B cell (primary cell): Measurements from ENCODE around the gene ZDHHC24. TPM values are rescaled to one million over a fixed set of nuclear protein-coding genes. Genes with fewer than 3 reads are reported as not detected.

Source experiments
- ATAC-seq: fragments of 200-7000 bp; cut with Tn5 transposase; one replicate; pipeline ENCODE4 v1.10.0; 2021; ENCODE audit warnings: low read depth, mild to moderate bottlenecking, moderate number of reproducible peaks, moderate library complexity
- CTCF ChIA-PET: fragments of 350-600 bp; sonication (Branson Sonifier 250); formaldehyde crosslinking; loops from one replicate; lab custom pipeline; 2021; ENCODE audit warnings: antibody characterized with exemption, inconsistent platforms; lab: Charles Lee
- POLR2A ChIA-PET: fragments of 350-600 bp; sonication (Branson Sonifier 250); formaldehyde crosslinking; loops from one replicate; lab custom pipeline; 2021; ENCODE audit warnings: antibody characterized with exemption; lab: Charles Lee
- DNase-seq: peaks from one replicate; pipeline ENCODE4 v3.0.0; 2013
- H2AFZ ChIP-seq: 2 replicates; pipeline ENCODE4 v1.6.1; 2012; ENCODE audit warnings: mild to moderate bottlenecking, low read depth, low read length; ENCODE audit not compliant: insufficient read depth, poor library complexity, severe bottlenecking
- H3K27ac ChIP-seq, 2 donors: 1 replicate in 1 of 2; 2 replicates in 1 of 2; pipeline ENCODE4 v1.5.1; 2012 to 2013; ENCODE audit warnings: low read length in 2 of 2, mild to moderate bottlenecking in 2 of 2, moderate library complexity in 1 of 2
- H3K27me3 ChIP-seq, 4 experiments: fragments of 200-600 bp in 1 of 4; sonication (generic) in 1 of 4; replicated peaks in 1 of 4; 1 replicate in 2 of 4; 2 replicates in 2 of 4; pipeline versions ENCODE4 v1.6.1 to v1.7.0; 2013 to 2016; ENCODE audit warnings: low read length in 3 of 4, mild to moderate bottlenecking in 2 of 4, mixed read lengths in 1 of 4, moderate library complexity in 1 of 4; ENCODE audit not compliant: insufficient read depth in 4 of 4, control insufficient read depth in 3 of 4; ENCODE audit errors: control extremely low read depth in 1 of 4
- H3K36me3 ChIP-seq, 2 experiments: replicated peaks in 1 of 2; 1 replicate in 1 of 2; 2 replicates in 1 of 2; pipeline versions ENCODE4 v1.6.1 to v1.7.1; 2013; ENCODE audit warnings: low read length in 1 of 2; ENCODE audit not compliant: insufficient read depth in 2 of 2, control insufficient read depth in 1 of 2; ENCODE audit errors: control extremely low read depth in 1 of 2, extremely low read depth in 1 of 2
- H3K4me1 ChIP-seq, 2 donors: fragments of 200-600 bp in 1 of 2; sonication (generic) in 1 of 2; 1 replicate in 1 of 2; 2 replicates in 1 of 2; pipeline versions ENCODE4 v1.5.1 to v1.6.1; 2013 to 2017; ENCODE audit warnings: low read length in 2 of 2; ENCODE audit not compliant: control insufficient read depth in 2 of 2, insufficient read depth in 2 of 2
- H3K4me2 ChIP-seq: replicated peaks from 2 replicates; pipeline ENCODE3; 2012; ENCODE audit warnings: mild to moderate bottlenecking, low read depth, low read length; ENCODE audit not compliant: poor library complexity, severe bottlenecking
- H3K4me3 ChIP-seq, 5 experiments: fragments of 200-600 bp in 1 of 5; sonication (generic) in 1 of 5; 1 replicate in 3 of 5; 2 replicates in 2 of 5; pipeline versions ENCODE4 v1.5.1 to v1.7.0; 2011 to 2016; ENCODE audit warnings: low read length in 4 of 5, mild to moderate bottlenecking in 4 of 5, low read depth in 2 of 5, control low read depth in 1 of 5, moderate library complexity in 1 of 5; ENCODE audit not compliant: insufficient read depth in 1 of 5; ENCODE audit errors: control extremely low read depth in 1 of 5, extremely low read depth in 1 of 5
- H3K79me2 ChIP-seq: fragments of 200-600 bp; sonication (generic); one replicate; pipeline ENCODE4 v1.6.0; 2016; ENCODE audit warnings: low read length; ENCODE audit not compliant: control insufficient read depth, insufficient read depth
- H3K9ac ChIP-seq: fragments of 200-600 bp; sonication (generic); 2 replicates; pipeline ENCODE4 v1.6.1; 2017; ENCODE audit warnings: mild to moderate bottlenecking, low read length, moderate library complexity
- H3K9me3 ChIP-seq, 3 donors: one replicate each; pipeline versions ENCODE4 v1.6.1 to v1.7.1; 2013; ENCODE audit warnings: low read length in 2 of 3; ENCODE audit not compliant: control insufficient read depth in 2 of 3, insufficient read depth in 1 of 3; ENCODE audit errors: control extremely low read depth in 1 of 3
- H4K20me1 ChIP-seq: 2 replicates; pipeline ENCODE4 v1.6.0; 2012; ENCODE audit warnings: mild to moderate bottlenecking, low read length; ENCODE audit not compliant: insufficient read depth, control insufficient read depth, poor library complexity, severe bottlenecking
- H3K27ac Mint-ChIP-seq: one replicate; pipeline ENCODE4 v1.8.0; 2021; ENCODE audit warnings: mixed read lengths
- H3K27me3 Mint-ChIP-seq: one replicate; pipeline ENCODE4 v1.8.0; 2021; ENCODE audit warnings: mixed read lengths
- H3K4me1 Mint-ChIP-seq: one replicate; pipeline ENCODE4 v1.8.0; 2021; ENCODE audit warnings: mixed read lengths
- H3K4me3 Mint-ChIP-seq: one replicate; pipeline ENCODE4 v1.8.0; 2021; ENCODE audit warnings: mixed read lengths
- H3K9me3 Mint-ChIP-seq: one replicate; pipeline ENCODE4 v1.8.0; 2022; ENCODE audit warnings: mixed read lengths; ENCODE audit not compliant: insufficient read depth
- EZH2 ChIP-seq: IDR thresholded peaks from 2 replicates; pipeline ENCODE4 v1.6.1; 2012; ENCODE audit warnings: borderline replicate concordance, low read depth, mild to moderate bottlenecking, moderate library complexity, low read length; ENCODE audit not compliant: insufficient read depth, poor library complexity, severe bottlenecking
- WGBS: methylation state at CpG from one replicate; pipeline ENCODE4 v1.1.5; 2013; ENCODE audit warnings: missing lambda C conversion rate; ENCODE audit not compliant: insufficient coverage; 5-methylcytosine and 5-hydroxymethylcytosine counted together
- intact Hi-C: fragments of 100-400 bp; cut with micrococcal nuclease; formaldehyde crosslinking; loops from one replicate; pipeline ENCODE4 v1.10.0; 2022
- polyA plus RNA-seq: library from polyadenylated mRNA; depleted of rRNA; stranded (reverse); fragments of >200 nt; gene quantifications from 2 replicates; pipeline ENCODE4 v1.2.3, GENCODE V29; 2012
- total RNA-seq, 2 donors: library from RNA; stranded (reverse); fragments of 120-200 nt in 1 of 2; gene quantifications; 1 replicate in 1 of 2; 2 replicates in 1 of 2; pipeline versions ENCODE4 v1.2.3 to v1.2.4, GENCODE V29; 2013 to 2022
- TF ChIP-seq, protein P1 (sequence below): fragments of 200-600 bp; IDR thresholded peaks from one replicate; pipeline ENCODE4 v1.8.0; 2022; ENCODE audit warnings: antibody characterized with exemption, mild to moderate bottlenecking

The ZDHHC24 gene
- total and polyA plus RNA-seq, 2 donors (not counting 1 experiment from before 2014, with no cell fraction given), result 29.7 to 32.6 TPM

DNA sequence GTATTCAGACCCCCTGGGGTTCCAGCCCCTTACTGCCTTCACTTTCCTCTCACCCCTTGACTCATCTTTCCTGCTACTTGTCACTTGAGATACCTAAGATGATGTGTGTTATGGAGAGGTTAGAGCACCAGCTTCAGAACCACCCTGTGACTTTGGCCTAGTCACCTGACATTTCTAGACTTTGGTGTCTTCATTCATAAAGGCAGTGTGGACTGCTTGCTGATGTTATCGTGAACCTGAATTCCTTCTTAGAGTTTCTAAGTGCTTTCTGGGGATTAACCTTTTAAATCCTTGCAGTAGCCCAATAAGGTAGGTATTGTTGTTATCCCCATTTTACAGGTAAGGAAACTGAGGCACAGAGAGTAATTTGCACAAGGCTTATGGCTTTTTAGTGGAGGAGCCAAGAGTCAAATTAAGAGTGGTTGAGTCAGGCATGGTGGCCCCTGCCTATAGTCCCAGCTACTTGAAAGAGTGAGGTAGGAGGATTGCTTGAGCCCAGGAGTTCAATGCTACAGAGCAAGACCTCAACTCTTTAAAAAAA is 40.5 kb downstream of the ZDHHC24 start:
- Histone ChIP-seq H3K4me1 (peaks cover 3 to 4% of the 10 kb centered on the region in 2 donors), H3K9me3 (no peaks in the 10 kb centered on the region), H2AFZ (no peak overlapping the region), H3K9ac (no peak overlapping the region), H3K36me3 (peaks cover 3 to 13% of the 10 kb centered on the region in 2 experiments), H3K27me3 (no peaks in the 10 kb centered on the region), H3K27ac (no peak overlapping the region), H4K20me1 (no peaks in the 10 kb centered on the region), H3K79me2 (no peaks in the 10 kb centered on the region), H3K4me2 (no peak overlapping the region), H3K4me3 (no peak overlapping the region)
- CTCF ChIA-PET, result no interaction called here
- no peaks in the 10 kb centered on the region for H3K27me3 Mint-ChIP-seq
- no peak for DNase-seq
- H3K4me1 Mint-ChIP-seq, result peaks cover 3% of the 10 kb centered on the region
- WGBS, result 100% methylated on average over 1 of the region's 1 CpG
- H3K9me3 Mint-ChIP-seq, result no peaks in the 10 kb centered on the region
- no peak overlapping the region for H3K27ac Mint-ChIP-seq
- TF ChIP-seq, protein P1, sequence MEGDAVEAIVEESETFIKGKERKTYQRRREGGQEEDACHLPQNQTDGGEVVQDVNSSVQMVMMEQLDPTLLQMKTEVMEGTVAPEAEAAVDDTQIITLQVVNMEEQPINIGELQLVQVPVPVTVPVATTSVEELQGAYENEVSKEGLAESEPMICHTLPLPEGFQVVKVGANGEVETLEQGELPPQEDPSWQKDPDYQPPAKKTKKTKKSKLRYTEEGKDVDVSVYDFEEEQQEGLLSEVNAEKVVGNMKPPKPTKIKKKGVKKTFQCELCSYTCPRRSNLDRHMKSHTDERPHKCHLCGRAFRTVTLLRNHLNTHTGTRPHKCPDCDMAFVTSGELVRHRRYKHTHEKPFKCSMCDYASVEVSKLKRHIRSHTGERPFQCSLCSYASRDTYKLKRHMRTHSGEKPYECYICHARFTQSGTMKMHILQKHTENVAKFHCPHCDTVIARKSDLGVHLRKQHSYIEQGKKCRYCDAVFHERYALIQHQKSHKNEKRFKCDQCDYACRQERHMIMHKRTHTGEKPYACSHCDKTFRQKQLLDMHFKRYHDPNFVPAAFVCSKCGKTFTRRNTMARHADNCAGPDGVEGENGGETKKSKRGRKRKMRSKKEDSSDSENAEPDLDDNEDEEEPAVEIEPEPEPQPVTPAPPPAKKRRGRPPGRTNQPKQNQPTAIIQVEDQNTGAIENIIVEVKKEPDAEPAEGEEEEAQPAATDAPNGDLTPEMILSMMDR, result no peak
- no peak for TF ChIP-seq EZH2
- no peak for ATAC-seq
- intact Hi-C loops, result no loop called here
- POLR2A ChIA-PET, result interaction anchor here (0.5 kb wide), 1 partner anchor 949 kb away, joined by 3 read pairs; no protein-coding TSS in a partner anchor
- no peak overlapping the region for H3K4me3 Mint-ChIP-seq

DNA sequence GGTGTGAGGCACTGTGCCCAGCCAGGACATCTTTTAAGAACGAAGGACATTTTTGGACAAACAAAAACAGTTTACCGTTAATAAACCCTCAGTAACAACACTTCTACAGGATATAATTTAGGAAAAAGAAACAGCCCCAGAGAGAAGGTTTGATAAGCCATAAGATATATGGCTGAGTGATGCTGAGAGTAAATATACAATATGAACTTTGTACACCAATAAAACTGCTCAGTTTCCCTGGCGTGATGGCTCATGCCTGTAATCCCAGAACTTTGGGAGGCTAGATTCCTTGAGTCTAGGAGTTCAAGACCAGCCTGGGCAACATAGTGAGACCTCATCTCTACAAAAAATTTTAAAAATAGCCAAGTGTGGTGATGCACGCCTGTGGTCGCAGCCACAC is 47.3 kb downstream of the ZDHHC24 start:
- H3K4me3 Mint-ChIP-seq, result no peak overlapping the region
- Histone ChIP-seq H3K79me2 (no peaks in the 10 kb centered on the region), H3K4me2 (no peak overlapping the region), H3K27me3 (no peaks in the 10 kb centered on the region), H3K9me3 (no peaks in the 10 kb centered on the region), H3K36me3 (peaks cover 1 to 29% of the 10 kb centered on the region in 2 experiments), H4K20me1 (no peaks in the 10 kb centered on the region), H3K27ac (no peak overlapping the region), H3K4me3 (no peak overlapping the region), H2AFZ (no peak overlapping the region), H3K9ac (no peak overlapping the region), H3K4me1 (no peaks in the 10 kb centered on the region)
- intact Hi-C loops, result no loop called here
- no peaks in the 10 kb centered on the region for H3K9me3 Mint-ChIP-seq
- H3K27ac Mint-ChIP-seq, result no peak overlapping the region
- ATAC-seq (no peak), DNase-seq (no peak)
- WGBS, result 100% methylated on average over 1 of the region's 5 CpGs
- POLR2A ChIA-PET, result no interaction called here
- CTCF ChIA-PET, result no interaction called here
- TF ChIP-seq, protein P1, result no peak
- no peak for TF ChIP-seq EZH2
- H3K27me3 Mint-ChIP-seq, result no peaks in the 10 kb centered on the region
- H3K4me1 Mint-ChIP-seq, result no peaks in the 10 kb centered on the region
